GM12878 (cell line): ENCODE data around the gene OSBPL5. TPM values are rescaled to one million over a fixed set of nuclear protein-coding genes. Genes with fewer than 3 reads are reported as not detected.

Source experiments
- ATAC-seq: fragments of 200-7000 bp; cut with Tn5 transposase; 3 replicates; pipeline ENCODE4 v1.9.1; 2020; ENCODE audit warnings: mild to moderate bottlenecking, moderate library complexity
- BruUV-seq: library from RNA; stranded (reverse); fragments of 400-500 nt; replicated peaks from 2 replicates; lab custom pipeline; 2021; lab: Mats Ljungman, UMichigan
- CTCF ChIA-PET: fragments of 300-600 bp; sonication (Branson Sonifier 250); formaldehyde crosslinking; extraction: SDS; loops from one replicate; lab custom pipeline; 2021; ENCODE audit warnings: inconsistent platforms; lab: Yijun Ruan, JAX
- POLR2A ChIA-PET: fragments of 350-600 bp; formaldehyde crosslinking; extraction: SDS; loops from one replicate; lab custom pipeline; 2021; ENCODE audit warnings: inconsistent platforms; lab: Charles Lee
- RAD21 ChIA-PET: fragments of 300-600 bp; sonication (Branson Sonifier 250); formaldehyde crosslinking; loops from one replicate; lab custom pipeline; 2023; ENCODE audit warnings: antibody characterized with exemption; ENCODE audit not compliant: unreplicated experiment; lab: Charles Lee
- SMC1A ChIA-PET: fragments of 300-600 bp; sonication (Branson Sonifier 250); formaldehyde crosslinking; loops from one replicate; lab custom pipeline; 2023; ENCODE audit not compliant: unreplicated experiment, uncharacterized antibody; lab: Charles Lee
- DNase-seq: peaks from one replicate; pipeline ENCODE4 v3.0.0-alpha.2; 2011; ENCODE audit warnings: low read depth, low spot score
- FAIRE-seq: peaks from 3 replicates; lab custom pipeline; 2011; peaks lifted over from hg19 to GRCh38; lab: Jason Lieb, UNC
- H2AFZ ChIP-seq: 2 replicates; pipeline ENCODE4 v1.6.0; 2011; ENCODE audit warnings: low read depth, low read length, control low read depth; ENCODE audit not compliant: control insufficient read depth
- H3K27ac ChIP-seq: 2 replicates; pipeline ENCODE4 v1.5.1; 2011; ENCODE audit warnings: control low read depth; ENCODE audit not compliant: control insufficient read depth, insufficient read depth
- H3K27me3 ChIP-seq, 2 experiments: replicated peaks in 1 of 2; 2 replicates each; pipeline versions ENCODE4 v1.6.0 to v1.6.1; 2011; ENCODE audit warnings: low read length in 1 of 2; ENCODE audit not compliant: control insufficient read depth in 2 of 2, insufficient read depth in 2 of 2
- H3K36me3 ChIP-seq, 2 experiments: 2 replicates each; pipeline ENCODE4 v1.5.1; 2011; ENCODE audit warnings: low read length in 1 of 2; ENCODE audit not compliant: control insufficient read depth in 2 of 2, insufficient read depth in 2 of 2
- H3K4me1 ChIP-seq: 2 replicates; pipeline ENCODE4 v1.6.1; 2011; ENCODE audit warnings: mild to moderate bottlenecking, low read length, moderate library complexity, mixed read lengths; ENCODE audit not compliant: control insufficient read depth, insufficient read depth
- H3K4me2 ChIP-seq: 2 replicates; pipeline ENCODE4 v1.6.0; 2011; ENCODE audit warnings: control low read depth; ENCODE audit not compliant: control insufficient read depth, insufficient read depth
- H3K4me3 ChIP-seq: fragments of 200-600 bp; sonication (generic); 2 replicates; pipeline ENCODE4 v1.5.1; 2016
- H3K79me2 ChIP-seq: 2 replicates; pipeline ENCODE4 v1.6.0; 2011; ENCODE audit warnings: low read length; ENCODE audit not compliant: control insufficient read depth, insufficient read depth
- H3K9ac ChIP-seq: 2 replicates; pipeline ENCODE4 v1.8.0; 2011; ENCODE audit warnings: low read length, control low read depth, mixed read lengths; ENCODE audit not compliant: control insufficient read depth, insufficient read depth
- H3K9me3 ChIP-seq: replicated peaks from 3 replicates; pipeline ENCODE4 v1.5.1; 2011; ENCODE audit warnings: mild to moderate bottlenecking, low read length; ENCODE audit not compliant: control insufficient read depth, insufficient read depth
- H4K20me1 ChIP-seq: 2 replicates; pipeline ENCODE4 v1.6.0; 2011; ENCODE audit not compliant: control insufficient read depth, insufficient read depth
- CEBPB ChIP-seq, 2 experiments: fragments of 150-350 bp in 1 of 2; IDR thresholded peaks; 2 replicates each; pipeline ENCODE4 v1.6.1; 2012 to 2014; ENCODE audit warnings: low read depth in 2 of 2, low read length in 2 of 2, borderline replicate concordance in 1 of 2, inconsistent platforms in 1 of 2
- CREB1 ChIP-seq: IDR thresholded peaks from 2 replicates; pipeline ENCODE4 v1.6.1; 2012; ENCODE audit warnings: low read depth, mild to moderate bottlenecking, inconsistent platforms
- EGR1 ChIP-seq, 2 experiments: IDR thresholded peaks; 1 replicate in 1 of 2; 2 replicates in 1 of 2; pipeline ENCODE4 v1.6.1; 2011 to 2012; ENCODE audit warnings: low read depth in 2 of 2, low read length in 2 of 2, borderline replicate concordance in 1 of 2, mild to moderate bottlenecking in 1 of 2, moderate library complexity in 1 of 2
- NR2F1 ChIP-seq: fragments of 450-650 bp; conservative IDR thresholded peaks from 2 replicates; pipeline ENCODE4 v1.6.1; 2017; ENCODE audit warnings: mild to moderate bottlenecking
- POLR2AphosphoS2 ChIP-seq: IDR thresholded peaks from 2 replicates; pipeline ENCODE4 v1.6.1; 2011; ENCODE audit warnings: low read depth, mild to moderate bottlenecking, low read length, improper control_type of control experiment, moderate library complexity
- WGBS: methylation state at CpG from one replicate; pipeline ENCODE4 v1.1.6; 2016; ENCODE audit warnings: low lambda C conversion rate; ENCODE audit not compliant: insufficient replicate concordance, insufficient coverage; ENCODE audit errors: missing lambda C conversion rate; 5-methylcytosine and 5-hydroxymethylcytosine counted together
- in situ Hi-C: fragments of 300-500 bp; cut with MboI; formaldehyde crosslinking; loops from 9 replicates; pipeline ENCODE4 v1.14.3; 2018; ENCODE audit warnings: mixed read lengths
- intact Hi-C: fragments of 100-400 bp; cut with micrococcal nuclease; formaldehyde crosslinking; loops from one replicate; pipeline ENCODE4 v1.14.2; 2022; ENCODE audit not compliant: unreplicated experiment
- polyA plus RNA-seq, 11 experiments: library from polyadenylated mRNA; depleted of rRNA in 4 of 11; unstranded in 6 of 11; stranded (reverse) in 5 of 11; fragments of >200 nt; fragmentation: Nextera tagmentation in 4 of 11; fragmentation: Illumina TruSeq in 1 of 11; extraction: Ambion mirVana in 4 of 11; extraction: Trizol in 1 of 11; gene quantifications; 1 replicate in 1 of 11; 2 replicates in 10 of 11; pipeline versions ENCODE4 v1.2.1 to v1.2.3, GENCODE V29; 2011 to 2016; ENCODE audit warnings: inconsistent platforms in 2 of 11, missing spikeins in 2 of 11, low read depth in 1 of 11
- total RNA-seq, 4 experiments: library from RNA; depleted of rRNA in 3 of 4; stranded (reverse); fragments of >200 nt in 3 of 4; fragmentation: Illumina TruSeq in 1 of 4; extraction: Trizol in 1 of 4; gene quantifications; 2 replicates each; pipeline versions ENCODE4 v1.2.1 to v1.2.3, GENCODE V29; 2013 to 2021
- TF ChIP-seq, protein P1 (sequence below): IDR thresholded peaks from 2 replicates; pipeline ENCODE4 v1.6.1; 2012; ENCODE audit warnings: low read depth, low read length, improper control_type of control experiment
- TF ChIP-seq, protein P2 (sequence below): IDR thresholded peaks from 2 replicates; pipeline ENCODE4 v1.6.1; 2012; ENCODE audit warnings: low read depth, low read length, improper control_type of control experiment
- TF ChIP-seq, protein P3 (sequence below): fragments of 450-650 bp; IDR thresholded peaks from 2 replicates; pipeline ENCODE4 v1.6.1; 2017; ENCODE audit warnings: low read depth, mild to moderate bottlenecking, moderate library complexity

Gene OSBPL5
- total and polyA plus RNA-seq, 10 of the 15 experiments (the other 5 are each of a cell fraction or from before 2014, with no cell fraction given), result not detected

DNA sequence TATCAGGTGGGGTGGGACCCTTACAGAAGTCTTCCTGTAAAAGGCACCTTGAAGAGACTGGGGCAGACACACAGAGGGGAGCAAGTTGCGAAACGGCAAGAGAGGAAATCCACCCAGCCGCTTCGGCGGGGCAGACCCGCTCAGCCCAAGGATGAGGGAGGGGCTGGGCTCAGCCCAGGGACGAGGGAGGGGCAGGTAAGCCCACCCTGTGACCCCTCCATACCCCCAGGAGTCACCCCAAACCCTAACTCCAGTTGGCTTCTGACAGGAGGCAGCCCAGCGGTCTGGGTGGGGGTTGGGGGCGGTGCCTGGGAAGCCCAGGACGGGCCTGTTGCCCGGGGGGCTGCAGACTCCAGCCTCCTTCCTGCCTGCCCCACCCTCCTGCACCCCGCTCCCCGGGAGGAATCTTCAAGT lies 965 bp downstream of the OSBPL5 start:
- intact Hi-C loops, result no loop called here
- Histone ChIP-seq H3K4me1 (no peaks in the 10 kb centered on the region), H3K9ac (no peak overlapping the region), H2AFZ (no peak overlapping the region), H3K36me3 (no peaks in the 10 kb centered on the region), H3K79me2 (no peaks in the 10 kb centered on the region), H3K9me3 (no peaks in the 10 kb centered on the region), H3K27me3 (peaks cover 14 to 15% of the 10 kb centered on the region in 2 experiments), H4K20me1 (no peaks in the 10 kb centered on the region), H3K4me3 (no peak overlapping the region), H3K4me2 (no peak overlapping the region), H3K27ac (no peak overlapping the region)
- no peak for FAIRE-seq
- ChIA-PET CTCF (no interaction called here), SMC1A (no interaction called here), RAD21 (no interaction called here), POLR2A (no interaction called here)
- DNase-seq, result no peak
- WGBS, result 10% methylated on average over 13 of the region's 13 CpGs
- ATAC-seq, result no peak
- TF ChIP-seq NR2F1, result no peak
- TF ChIP-seq, protein P1, sequence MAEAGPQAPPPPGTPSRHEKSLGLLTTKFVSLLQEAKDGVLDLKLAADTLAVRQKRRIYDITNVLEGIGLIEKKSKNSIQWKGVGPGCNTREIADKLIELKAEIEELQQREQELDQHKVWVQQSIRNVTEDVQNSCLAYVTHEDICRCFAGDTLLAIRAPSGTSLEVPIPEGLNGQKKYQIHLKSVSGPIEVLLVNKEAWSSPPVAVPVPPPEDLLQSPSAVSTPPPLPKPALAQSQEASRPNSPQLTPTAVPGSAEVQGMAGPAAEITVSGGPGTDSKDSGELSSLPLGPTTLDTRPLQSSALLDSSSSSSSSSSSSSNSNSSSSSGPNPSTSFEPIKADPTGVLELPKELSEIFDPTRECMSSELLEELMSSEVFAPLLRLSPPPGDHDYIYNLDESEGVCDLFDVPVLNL, result no peak
- TF ChIP-seq, protein P2, sequence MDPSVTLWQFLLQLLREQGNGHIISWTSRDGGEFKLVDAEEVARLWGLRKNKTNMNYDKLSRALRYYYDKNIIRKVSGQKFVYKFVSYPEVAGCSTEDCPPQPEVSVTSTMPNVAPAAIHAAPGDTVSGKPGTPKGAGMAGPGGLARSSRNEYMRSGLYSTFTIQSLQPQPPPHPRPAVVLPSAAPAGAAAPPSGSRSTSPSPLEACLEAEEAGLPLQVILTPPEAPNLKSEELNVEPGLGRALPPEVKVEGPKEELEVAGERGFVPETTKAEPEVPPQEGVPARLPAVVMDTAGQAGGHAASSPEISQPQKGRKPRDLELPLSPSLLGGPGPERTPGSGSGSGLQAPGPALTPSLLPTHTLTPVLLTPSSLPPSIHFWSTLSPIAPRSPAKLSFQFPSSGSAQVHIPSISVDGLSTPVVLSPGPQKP, result no peak
- no TSS peak for BruUV-seq
- in situ Hi-C loops, result no loop called here

DNA sequence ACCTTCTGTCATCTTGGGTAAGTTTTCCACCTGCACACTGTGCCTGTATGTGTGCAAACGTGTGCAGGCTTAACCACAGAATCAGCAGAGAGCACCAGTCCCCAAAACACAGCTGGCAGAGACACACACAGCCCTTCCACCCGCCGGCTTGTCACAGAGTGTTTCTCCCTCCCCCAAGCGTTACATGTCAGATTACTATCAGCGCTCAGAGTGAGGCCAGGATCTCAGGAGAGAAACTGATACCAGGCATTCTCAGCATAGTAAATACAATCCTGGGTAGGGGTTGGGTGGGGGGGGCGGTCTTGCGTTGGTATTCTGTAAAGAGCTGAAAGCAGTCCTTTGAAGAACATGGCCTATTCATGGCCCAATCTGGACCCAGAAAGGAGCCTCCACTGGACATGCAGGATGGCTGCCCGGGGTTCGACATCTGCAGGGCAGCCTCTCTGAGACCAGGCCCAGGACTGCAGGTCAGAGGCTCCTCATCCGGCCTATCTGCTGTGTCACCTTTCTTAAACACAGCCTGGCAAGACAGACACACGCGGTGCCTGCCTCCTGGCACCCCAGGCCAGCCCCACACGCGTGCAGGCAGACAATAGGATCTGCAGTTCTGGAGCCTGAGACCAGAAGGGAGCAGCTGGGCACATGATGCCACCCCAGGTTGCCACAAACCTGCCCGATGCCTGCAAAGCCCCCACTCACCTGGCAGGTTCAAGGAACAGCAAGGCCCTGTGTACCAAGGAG lies 1.7 kb downstream of the OSBPL5 start:
- H3K9ac ChIP-seq, result no peak overlapping the region
- ChIA-PET RAD21 (no interaction called here), CTCF (no interaction called here), POLR2A (no interaction called here), SMC1A (no interaction called here)
- no peak for ATAC-seq
- H2AFZ ChIP-seq, result no peak overlapping the region
- no peaks in the 10 kb centered on the region for H3K4me1 ChIP-seq
- no peak overlapping the region for H3K4me2 ChIP-seq
- H3K27me3 ChIP-seq, result peaks cover 14 to 16% of the 10 kb centered on the region in 2 experiments
- no peak for DNase-seq
- FAIRE-seq, result no peak
- intact Hi-C loops, result no loop called here
- 46% methylated on average over 15 of the region's 15 CpGs for WGBS
- H4K20me1 ChIP-seq, result no peaks in the 10 kb centered on the region
- H3K4me3 ChIP-seq, result no peak overlapping the region
- H3K27ac ChIP-seq, result no peak overlapping the region
- no peaks in the 10 kb centered on the region for H3K9me3 ChIP-seq
- H3K79me2 ChIP-seq, result no peaks in the 10 kb centered on the region
- no TSS peak for BruUV-seq
- in situ Hi-C loops, result no loop called here
- H3K36me3 ChIP-seq, result no peaks in the 10 kb centered on the region
- TF ChIP-seq, protein P3, sequence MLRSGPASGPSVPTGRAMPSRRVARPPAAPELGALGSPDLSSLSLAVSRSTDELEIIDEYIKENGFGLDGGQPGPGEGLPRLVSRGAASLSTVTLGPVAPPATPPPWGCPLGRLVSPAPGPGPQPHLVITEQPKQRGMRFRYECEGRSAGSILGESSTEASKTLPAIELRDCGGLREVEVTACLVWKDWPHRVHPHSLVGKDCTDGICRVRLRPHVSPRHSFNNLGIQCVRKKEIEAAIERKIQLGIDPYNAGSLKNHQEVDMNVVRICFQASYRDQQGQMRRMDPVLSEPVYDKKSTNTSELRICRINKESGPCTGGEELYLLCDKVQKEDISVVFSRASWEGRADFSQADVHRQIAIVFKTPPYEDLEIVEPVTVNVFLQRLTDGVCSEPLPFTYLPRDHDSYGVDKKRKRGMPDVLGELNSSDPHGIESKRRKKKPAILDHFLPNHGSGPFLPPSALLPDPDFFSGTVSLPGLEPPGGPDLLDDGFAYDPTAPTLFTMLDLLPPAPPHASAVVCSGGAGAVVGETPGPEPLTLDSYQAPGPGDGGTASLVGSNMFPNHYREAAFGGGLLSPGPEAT, result no peak
- TF ChIP-seq EGR1 (IDR thresholded peaks at IDR 0.05; ENCODE audit: borderline replicate concordance in 1 of 2, low read depth in 2 of 2, low read length in 2 of 2) (no peak), CREB1 (no peak), POLR2AphosphoS2 (no peak), CEBPB (IDR thresholded peaks at IDR 0.05; ENCODE audit: borderline replicate concordance in 1 of 2, low read depth in 2 of 2, low read length in 2 of 2) (no peak)
